NCI-H2107 (cell line): Measurements from ENCODE around the gene PRSS38.
"Not testable (repeated sequence)": the region's sequence is repeated elsewhere in the genome, so short reads cannot be mapped to it uniquely, and the experiment has no call there.

Source experiments
- DNase-seq: peaks from one replicate; lab custom pipeline; 2025; lab: John Stamatoyannopoulos, UW

Gene PRSS38

DNA sequence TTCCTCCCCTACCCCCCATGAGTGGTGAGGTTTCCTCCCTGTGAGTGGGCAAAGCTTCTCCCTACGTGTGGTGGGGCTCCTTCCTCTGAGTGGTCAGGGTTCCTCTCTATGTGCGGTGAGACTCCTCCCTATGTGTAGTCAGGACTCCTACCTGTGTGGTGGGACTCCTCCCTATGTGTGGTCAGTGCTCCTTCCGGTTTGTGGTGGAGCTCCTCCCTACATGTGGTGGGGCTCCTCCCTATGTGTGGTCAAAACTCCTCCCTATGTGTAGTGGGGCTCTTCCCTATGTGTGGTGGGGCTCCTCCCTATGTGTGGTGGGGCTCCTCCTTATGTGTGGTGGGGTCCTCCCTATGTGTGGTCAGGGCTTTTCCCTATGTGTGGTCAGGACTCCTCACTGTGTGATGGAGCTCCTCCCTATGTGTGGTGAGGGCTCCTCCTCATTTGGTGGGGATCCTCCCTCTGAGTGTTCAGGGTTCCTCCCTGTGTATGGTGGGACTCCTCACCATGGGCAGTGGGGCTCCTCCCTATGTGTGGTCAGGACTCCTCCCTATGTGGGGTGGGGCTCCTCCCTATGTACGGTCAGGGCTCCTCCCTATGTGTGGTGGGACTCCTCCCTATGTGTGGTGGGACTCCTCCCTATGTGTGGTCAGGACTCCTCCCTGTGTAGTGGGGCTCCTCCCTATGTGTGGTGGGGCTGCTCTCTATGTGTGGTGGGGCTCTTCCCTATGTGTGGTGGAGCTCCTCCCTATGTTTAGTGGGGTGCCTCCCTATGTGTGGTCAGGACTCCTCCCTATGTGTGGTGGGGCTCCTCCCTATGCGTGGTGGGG lies 29.1 kb downstream of the PRSS38 start:
- DNase-seq, result no peak

GRCh38 chr1:227845147-227845458 lies 29.6 kb downstream of the PRSS38 start:
- no peak for DNase-seq

- no peak for DNase-seq
These were observed 30.0 kb downstream of the PRSS38 start for GRCh38 chr1:227845519-227845918.

DNA sequence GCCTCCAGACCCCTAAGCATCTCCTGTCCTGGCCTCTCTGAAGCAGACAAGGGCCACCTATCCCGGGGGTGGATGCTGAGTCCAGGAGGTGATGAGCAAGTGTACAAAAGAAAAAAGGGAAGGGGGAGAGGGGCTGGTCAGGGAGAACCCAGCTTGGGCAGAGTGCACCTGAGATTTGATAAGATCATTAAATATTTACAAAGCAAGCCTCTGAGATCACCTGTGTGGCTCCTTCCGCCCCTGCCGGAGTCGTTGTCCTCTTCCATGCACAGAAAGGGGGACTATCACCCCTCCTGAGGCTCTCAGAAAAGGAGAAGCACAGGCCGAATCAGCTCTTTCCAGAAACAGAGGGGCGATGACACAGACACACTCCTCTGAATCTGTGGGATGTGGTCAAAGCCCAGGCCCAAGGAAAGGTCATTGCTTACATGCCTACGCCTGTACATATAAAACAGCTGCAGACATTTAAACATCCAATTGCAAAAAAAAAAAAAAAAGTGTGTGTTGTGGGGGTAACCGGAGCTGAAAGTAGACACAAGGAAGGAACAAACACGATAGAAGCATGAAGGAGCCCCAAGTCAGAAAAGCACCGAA lies 30.9 kb downstream of the PRSS38 start:
- DNase-seq, result no peak

DNA sequence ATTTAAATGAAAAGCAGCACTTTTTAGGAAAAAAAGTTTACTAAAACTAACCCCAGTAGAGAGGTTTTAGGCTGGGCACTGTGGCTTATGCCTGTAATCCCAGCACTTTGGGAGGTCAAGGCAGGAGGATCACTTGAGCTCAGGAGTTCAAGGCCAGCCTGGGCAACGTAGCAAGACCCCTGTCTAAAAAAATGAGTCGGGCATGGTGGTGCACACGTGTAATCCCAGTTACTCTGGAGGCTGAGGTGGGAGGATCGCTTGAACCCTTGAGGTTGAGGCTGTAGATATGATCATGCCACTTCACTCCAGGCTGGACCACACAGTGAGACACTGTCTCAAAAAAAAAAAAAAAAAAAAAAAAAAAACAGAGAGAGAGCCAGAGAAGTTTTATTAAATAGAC lies 31.6 kb downstream of the PRSS38 start:
- DNase-seq, result not testable (repeated sequence)

DNA sequence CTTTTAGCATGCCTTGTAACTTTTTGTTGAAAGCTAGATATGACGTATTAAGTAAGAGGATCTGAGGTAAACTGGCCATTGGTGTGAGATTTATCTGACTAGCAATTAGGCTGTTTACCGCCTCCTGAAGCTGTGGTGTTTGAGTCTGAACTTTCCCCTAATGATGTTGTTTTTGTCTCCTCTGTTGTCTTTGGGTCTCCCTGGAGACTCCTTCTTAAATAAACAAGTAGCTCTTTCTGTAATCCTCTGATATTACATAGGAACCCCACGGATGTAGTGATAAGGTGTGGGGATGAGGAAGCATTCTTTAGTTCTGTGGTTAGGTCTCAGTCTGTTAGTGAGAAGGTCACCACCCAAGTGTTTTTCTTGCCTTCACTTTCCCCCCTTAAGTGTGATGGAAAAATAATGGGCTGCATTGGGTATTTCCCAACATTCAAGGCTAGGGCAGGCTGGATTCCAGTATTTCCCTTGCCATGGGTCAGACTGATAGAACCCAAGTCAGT lies 33.0 kb downstream of the PRSS38 start:
- DNase-seq, result no peak

- DNase-seq, result no peak
These were observed 33.8 kb downstream of the PRSS38 start for GRCh38 chr1:227849251-227849650.

GRCh38 chr1:227854189-227854588 lies 38.7 kb downstream of the PRSS38 start:
- DNase-seq, result no peak

DNA sequence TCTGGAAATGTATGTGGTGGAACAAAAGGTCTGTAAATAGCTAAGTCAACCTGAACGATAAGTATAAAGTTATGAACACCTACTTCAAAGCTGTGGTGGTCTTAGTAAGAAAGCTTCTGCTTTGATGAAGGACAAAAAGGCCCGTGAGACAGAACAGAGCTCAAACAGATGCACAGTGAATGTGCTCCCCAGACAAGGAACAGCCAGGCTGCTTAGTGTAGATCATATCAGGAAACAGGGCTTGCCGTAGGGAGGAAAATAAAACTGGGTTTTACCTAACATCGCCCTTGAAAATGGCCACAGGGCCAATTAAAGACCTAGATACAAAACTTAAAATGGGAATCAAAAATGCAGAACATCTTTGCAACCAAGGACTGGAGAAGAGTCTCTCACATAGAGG lies 40.2 kb downstream of the PRSS38 start:
- DNase-seq, result no peak

DNA sequence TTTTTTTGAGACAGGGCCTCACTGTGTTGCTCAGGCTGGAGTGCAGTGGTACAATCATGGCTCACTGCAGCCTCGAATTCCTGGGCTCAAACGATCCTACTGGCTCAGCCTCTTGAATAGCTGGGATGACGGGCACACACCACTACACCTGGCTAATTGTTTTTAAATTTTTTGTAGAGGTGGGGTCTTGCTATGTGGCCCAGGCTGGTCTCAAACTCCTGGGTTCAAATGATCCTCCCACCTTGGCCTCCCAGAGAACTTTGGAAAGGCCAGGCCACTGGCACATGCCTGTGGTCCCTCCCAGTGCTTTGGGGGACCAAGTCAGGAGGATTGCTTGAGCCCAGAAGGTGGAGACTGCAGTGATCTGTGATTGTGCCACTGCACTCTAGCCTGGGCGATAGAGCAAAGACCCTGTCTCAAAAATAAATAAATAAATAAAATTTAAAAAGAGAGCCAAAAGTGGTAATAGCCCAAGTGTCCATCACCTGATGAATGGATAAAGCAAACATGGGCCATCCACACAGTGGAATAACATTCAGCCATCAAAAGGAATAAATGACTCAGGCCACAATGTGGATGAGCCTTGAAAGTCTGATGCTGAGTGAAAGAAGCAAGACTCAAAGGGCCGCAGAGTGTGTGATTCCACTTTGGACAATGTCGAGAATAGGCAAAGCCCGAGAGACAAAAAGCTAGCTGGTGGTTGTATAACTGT lies 40.8 kb downstream of the PRSS38 start:
- no peak for DNase-seq

GRCh38 chr1:227864882-227865281 lies 49.4 kb downstream of the PRSS38 start:
- no peak for DNase-seq

- DNase-seq, result no peak
These were observed 53.9 kb downstream of the PRSS38 start for GRCh38 chr1:227869279-227869842.

DNA sequence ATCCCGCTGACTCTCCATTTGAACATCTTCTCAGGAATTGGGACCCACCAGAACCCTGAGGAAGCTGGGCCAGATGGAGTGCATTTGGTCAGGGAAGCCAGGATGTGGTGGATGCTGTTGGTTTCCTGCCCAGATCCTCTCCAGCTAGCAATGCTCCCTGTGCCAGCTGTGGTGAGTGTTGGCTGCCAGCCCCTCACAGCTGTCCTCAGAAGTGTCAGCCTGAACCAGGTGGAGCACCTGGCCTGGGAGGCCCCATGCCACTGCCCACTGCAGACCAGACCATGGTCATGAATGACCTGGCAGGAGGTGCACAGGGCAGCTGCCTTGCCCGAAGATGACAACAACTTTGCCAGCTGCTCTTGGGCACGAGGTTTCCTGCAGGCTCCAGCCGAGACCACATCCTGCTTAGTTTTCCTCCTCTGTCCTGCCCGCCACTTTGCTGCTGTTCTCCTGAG lies 54.4 kb downstream of the PRSS38 start:
- DNase-seq, result no peak

DNA sequence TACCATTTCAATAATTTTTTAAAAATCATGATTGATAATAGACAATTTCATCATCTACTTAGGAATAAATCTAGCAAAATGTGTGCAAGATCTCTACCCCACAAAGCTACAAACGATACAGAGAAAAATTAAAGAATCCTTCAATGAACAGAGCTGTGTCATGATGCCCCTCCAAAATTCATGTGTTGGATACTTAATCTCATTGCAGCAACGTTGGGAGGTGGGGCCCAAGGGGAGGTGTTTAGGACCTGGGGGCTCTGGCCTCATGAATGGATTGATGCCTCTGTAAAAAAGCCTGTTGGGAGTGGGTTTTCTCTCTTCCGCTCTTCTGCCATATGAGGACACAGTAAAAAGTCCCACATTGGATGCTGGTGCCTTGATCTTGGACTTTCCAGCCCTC lies 54.9 kb downstream of the PRSS38 start:
- DNase-seq, result no peak

DNA sequence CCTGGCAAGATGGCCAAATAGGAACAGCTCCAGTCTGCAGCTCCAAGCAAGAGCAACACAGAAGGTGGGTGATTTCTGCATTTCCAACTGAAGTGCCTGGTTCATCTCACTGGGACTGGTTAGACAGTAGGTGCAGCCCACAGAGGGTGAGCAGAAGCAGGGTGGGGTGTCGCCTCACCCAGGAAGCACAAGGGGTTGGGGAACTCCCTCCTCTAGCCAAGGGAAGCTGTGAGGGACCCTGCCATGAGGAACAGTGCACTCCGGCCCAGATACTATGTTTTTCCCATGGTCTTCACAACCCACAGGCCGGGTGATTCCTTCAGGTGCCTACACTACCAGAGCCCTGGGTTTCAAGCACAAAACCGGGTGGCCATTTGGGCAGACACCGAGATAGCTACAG lies 56.4 kb downstream of the PRSS38 start:
- not testable (repeated sequence) for DNase-seq

- DNase-seq, result not testable (repeated sequence)
These were observed 62.3 kb downstream of the PRSS38 start for GRCh38 chr1:227877810-227878209.

DNA sequence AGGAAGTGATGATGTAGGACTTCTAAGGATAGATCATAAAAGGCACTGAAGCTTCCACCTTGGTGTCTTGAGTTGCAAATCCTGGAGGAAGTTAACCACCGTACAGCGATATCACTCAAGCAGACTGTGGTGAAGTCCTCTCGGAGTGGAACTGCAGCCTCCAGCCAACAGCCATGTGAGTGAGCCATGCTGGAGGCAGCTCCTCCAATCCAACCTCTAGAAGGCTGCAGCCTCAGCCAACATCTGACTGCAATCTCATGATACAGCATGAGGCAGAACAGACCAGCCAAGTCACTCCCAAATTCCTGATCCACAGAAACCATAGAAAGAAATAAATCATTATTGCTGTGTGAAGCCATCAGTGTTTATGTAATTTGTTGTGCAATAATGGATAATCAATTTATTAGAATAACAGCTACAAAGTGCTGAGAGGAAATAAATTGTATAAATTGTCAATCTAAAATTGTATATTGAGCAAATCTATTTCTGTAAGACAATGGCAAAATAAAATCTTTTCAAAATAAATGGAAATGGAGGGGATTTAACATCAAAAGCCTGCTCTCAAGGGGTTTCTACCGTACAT lies 65.0 kb downstream of the PRSS38 start:
- DNase-seq, result no peak

DNA sequence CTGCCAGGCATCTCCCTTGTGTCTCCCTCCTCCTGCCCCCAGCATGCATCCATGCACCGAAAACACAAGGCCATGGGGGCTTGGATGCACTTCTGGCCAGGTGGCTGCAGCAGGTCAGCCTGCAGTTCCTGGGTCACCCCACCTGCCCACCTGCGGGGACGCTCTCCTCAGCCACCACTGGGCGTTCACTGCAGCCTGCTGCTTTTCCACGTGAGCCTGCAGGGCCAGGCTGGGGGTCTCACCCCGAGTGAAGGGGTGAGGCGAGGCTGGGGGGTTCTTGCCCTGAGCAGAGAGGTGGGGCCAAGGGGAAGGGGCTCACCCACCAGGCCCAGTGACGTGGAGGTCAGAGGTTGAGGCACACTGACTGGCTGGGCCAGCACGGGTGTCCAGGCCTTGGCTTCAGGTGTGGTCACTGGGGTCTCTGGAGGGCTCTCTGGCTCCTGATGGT lies 67.6 kb downstream of the PRSS38 start:
- DNase-seq, result no peak

DNA sequence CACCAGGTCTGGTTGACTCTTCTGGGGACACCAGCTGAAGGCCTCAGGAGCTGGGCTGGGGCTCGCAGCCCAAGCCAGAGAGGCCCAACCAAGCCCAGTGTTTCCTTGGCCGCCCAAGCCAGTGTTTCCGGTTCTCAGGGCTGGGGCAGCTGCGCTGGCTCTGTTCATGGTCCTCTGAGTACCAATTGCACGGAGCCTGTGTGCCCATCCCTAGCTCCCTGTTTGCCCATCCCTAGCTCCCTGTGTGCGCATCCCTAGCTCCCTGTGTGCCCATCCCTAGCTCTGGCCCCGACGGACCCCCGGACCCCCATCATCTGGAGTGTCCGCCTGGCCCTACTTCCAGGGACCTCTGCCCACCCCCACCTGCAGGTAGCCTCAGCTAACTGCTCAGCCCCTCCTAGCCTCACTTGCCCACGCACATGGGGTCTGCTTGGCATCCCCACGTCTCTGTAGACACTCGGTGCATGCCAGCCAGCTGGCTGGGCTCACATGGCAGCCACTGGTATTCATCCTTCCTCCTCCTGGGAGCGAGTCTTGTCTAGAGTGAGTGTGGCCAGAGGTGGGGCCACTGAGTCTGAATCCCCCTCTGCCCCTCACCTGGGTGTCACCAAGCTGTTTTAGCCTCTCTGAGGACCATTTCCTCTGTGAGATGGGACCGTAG lies 68.3 kb downstream of the PRSS38 start:
- DNase-seq, result no peak

DNA sequence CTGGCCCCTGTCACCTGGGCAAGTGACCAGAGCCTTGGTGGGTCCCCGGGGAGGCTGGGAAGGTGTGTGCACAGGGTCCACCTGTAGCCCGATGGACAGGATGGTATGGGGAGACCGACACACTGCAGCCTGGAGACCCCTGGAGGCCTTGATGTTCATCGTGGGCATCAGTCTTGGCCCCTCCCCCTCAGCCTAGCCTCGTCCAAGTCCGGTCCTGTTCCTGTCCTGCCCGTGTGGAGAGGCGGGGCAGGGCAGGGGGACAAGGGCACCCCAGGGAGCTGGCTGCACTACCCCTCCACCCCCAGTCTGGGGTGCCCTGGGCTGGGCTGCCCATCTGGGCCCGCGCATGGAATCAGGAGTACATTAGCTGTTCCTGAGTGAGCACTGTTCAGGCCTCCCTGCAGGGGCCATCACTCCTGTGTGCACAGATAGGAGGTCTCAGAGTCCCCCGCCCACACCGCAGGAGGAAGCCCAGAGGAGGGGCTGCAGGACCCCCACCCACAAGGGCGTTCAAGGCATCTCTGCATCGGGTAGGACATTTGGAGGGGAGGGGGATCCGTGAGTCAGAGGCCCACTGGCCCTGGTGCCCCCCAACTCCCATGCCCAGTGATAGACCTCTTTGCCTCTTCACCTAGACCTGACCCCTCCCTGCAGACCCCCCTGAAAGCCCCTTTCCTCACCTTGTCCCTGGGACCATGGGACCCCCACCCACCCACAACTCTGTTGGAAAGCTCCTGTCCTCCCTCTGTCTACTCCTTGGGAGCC lies 69.1 kb downstream of the PRSS38 start:
- no peak for DNase-seq

DNA sequence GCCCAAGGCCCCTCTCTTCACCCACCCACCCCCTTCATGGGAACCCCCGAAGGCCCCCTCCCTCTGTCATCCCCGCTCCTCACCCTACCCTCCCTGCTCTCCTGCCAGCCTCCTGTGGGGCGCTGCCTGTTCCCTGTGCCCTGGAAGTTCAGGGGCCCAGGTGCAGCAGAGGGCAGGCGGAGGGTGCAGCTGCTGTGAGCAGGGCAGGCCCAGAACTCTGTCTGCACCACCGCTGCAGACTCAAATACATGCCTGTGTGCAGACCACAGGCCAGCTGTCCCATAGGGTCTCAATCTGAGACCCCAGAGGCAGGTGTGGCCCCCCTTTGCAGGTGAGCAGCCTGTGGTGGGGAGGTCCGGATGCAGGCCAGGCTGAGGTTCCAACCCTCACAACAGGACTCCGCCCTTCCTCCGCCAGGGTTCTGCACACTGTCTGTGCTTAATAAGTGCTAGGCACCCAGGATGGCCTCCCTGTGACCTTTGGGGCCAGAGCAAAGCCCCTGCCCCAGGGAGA lies 69.7 kb downstream of the PRSS38 start:
- DNase-seq, result no peak
